Uterus (tissue), 4 donors: ENCODE measurements around the gene MLLT10. TPM values are rescaled to one million over a fixed set of nuclear protein-coding genes. Genes with fewer than 3 reads are reported as not detected.

Experiments used
- DNase-seq, 2 donors: peaks; one replicate each; pipeline ENCODE4 v3.0.0-alpha.2; 2019 to 2020
- H3K27ac ChIP-seq, 2 donors: fragments of 200-600 bp; sonication (generic); 1 replicate in 1 of 2; 2 replicates in 1 of 2; pipeline ENCODE4 v1.5.1; 2016 to 2018
- H3K27me3 ChIP-seq, 2 donors: fragments of 200-600 bp; sonication (generic); one replicate each; pipeline ENCODE4 v1.5.1; 2018 to 2019; ENCODE audit warnings: control low read depth in 1 of 2
- H3K36me3 ChIP-seq, 2 donors: fragments of 200-600 bp; sonication (generic); one replicate each; pipeline ENCODE4 v1.5.1; 2019; ENCODE audit warnings: control low read depth in 1 of 2
- H3K4me1 ChIP-seq, 2 donors: fragments of 200-600 bp; sonication (generic); one replicate each; pipeline ENCODE4 v1.5.1; 2018 to 2019; ENCODE audit warnings: control low read depth in 1 of 2
- H3K4me3 ChIP-seq, 2 donors: fragments of 200-600 bp; sonication (generic); 1 replicate in 1 of 2; 2 replicates in 1 of 2; pipeline ENCODE4 v1.5.1; 2018 to 2019; ENCODE audit warnings: mild to moderate bottlenecking in 1 of 2
- H3K9me3 ChIP-seq, 2 donors: fragments of 200-600 bp; sonication (generic); one replicate each; pipeline ENCODE4 v1.5.1; 2019; ENCODE audit warnings: control low read depth in 1 of 2
- POLR2A ChIP-seq, 2 donors: fragments of 450-650 bp; IDR thresholded peaks; one replicate each; pipeline ENCODE4 v1.6.1; 2016; ENCODE audit warnings: antibody characterized with exemption in 2 of 2, mild to moderate bottlenecking in 1 of 2, moderate library complexity in 1 of 2
- intact Hi-C: fragments of 100-400 bp; cut with DNase I; formaldehyde crosslinking; loops from one replicate; pipeline ENCODE4 v1.15.1; 2023; ENCODE audit warnings: low total_unique reads
- total RNA-seq, 4 donors: library from RNA; depleted of rRNA in 3 of 4; stranded (reverse); fragments of >200 nt in 3 of 4; gene quantifications; one replicate each; pipeline versions ENCODE4 v1.1.0 to v1.2.4, GENCODE V29; 2014 to 2023
- TF ChIP-seq, protein P1 (sequence below), 4 experiments: fragments of 200-600 bp in 2 of 4; fragments of 450-650 bp in 2 of 4; sonication (generic) in 2 of 4; IDR thresholded peaks; one replicate each; pipeline ENCODE4 v1.5.1; 2016 to 2019; ENCODE audit warnings: antibody characterized with exemption in 4 of 4, mild to moderate bottlenecking in 2 of 4, moderate library complexity in 1 of 4
- donor health status: DM: yes; HTN: yes; CAD: no.

The MLLT10 gene
- total RNA-seq, 4 donors from 2014 or later: 34.1 to 71.2 (median 59.8) TPM

DNA sequence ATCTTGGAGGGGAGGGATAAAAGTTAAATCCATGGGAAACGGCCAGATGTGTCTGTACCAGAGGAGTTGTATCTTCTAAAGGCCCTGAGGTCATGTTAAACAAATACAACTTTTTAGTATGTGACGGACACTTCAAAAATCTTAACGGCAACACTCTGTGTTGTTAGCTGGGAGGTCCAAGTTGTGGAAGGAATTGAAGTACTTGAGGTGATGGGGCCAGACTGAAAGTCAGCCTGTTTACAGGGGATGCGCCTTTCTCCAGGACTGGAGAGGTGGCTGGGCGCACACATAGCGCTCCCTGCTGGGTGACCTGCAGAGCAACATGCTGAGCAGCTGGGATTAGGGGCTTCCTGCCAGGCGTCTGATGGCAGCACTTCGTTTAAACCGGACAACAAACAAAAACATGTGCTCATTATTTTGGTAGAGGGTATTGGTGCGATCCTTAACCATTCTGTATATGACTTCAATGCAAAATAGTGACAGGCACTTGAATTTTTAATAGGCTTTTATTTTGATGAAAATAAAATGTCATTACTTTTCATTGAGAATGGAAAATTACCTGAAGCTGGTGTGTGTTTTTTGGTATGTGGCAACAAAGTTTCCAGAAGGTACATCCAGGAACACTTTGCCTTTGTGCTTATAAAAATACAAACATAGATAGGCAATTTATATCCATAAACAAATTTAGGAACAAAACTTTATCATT lies 198.2 kb downstream of the MLLT10 start:
- Histone ChIP-seq H3K9me3 (no peaks in the 10 kb centered on the region), H3K27me3 (no peaks in the 10 kb centered on the region), H3K4me3 (no peak overlapping the region), H3K36me3 (no peaks in the 10 kb centered on the region), H3K4me1 (no peaks in the 10 kb centered on the region), H3K27ac (no peak overlapping the region)
- peak; percentile 60 to 62 for DNase-seq
- TF ChIP-seq, protein P1, sequence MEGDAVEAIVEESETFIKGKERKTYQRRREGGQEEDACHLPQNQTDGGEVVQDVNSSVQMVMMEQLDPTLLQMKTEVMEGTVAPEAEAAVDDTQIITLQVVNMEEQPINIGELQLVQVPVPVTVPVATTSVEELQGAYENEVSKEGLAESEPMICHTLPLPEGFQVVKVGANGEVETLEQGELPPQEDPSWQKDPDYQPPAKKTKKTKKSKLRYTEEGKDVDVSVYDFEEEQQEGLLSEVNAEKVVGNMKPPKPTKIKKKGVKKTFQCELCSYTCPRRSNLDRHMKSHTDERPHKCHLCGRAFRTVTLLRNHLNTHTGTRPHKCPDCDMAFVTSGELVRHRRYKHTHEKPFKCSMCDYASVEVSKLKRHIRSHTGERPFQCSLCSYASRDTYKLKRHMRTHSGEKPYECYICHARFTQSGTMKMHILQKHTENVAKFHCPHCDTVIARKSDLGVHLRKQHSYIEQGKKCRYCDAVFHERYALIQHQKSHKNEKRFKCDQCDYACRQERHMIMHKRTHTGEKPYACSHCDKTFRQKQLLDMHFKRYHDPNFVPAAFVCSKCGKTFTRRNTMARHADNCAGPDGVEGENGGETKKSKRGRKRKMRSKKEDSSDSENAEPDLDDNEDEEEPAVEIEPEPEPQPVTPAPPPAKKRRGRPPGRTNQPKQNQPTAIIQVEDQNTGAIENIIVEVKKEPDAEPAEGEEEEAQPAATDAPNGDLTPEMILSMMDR (IDR thresholded peaks at IDR 0.05): peak; percentile 70 to 80 (median 76)
- TF ChIP-seq POLR2A (IDR thresholded peaks at IDR 0.05): no peak
- intact Hi-C loops: no loop called here

DNA sequence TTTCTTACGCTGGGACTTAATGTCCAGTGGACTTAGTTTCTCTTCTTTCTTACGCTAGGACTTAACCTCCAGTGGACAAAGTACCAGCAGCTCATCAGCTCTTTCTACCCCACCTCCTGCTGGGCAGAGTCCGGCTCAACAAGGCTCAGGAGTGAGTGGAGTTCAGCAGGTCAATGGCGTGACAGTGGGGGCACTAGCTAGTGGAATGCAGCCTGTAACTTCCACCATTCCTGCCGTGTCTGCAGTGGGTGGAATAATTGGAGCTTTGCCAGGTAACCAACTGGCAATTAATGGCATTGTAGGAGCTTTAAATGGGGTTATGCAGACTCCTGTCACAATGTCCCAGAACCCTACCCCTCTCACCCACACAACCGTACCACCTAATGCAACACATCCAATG lies 199.7 kb downstream of the MLLT10 start:
- intact Hi-C loops: no loop called here
- no peaks in the 10 kb centered on the region for H3K36me3 ChIP-seq

DNA sequence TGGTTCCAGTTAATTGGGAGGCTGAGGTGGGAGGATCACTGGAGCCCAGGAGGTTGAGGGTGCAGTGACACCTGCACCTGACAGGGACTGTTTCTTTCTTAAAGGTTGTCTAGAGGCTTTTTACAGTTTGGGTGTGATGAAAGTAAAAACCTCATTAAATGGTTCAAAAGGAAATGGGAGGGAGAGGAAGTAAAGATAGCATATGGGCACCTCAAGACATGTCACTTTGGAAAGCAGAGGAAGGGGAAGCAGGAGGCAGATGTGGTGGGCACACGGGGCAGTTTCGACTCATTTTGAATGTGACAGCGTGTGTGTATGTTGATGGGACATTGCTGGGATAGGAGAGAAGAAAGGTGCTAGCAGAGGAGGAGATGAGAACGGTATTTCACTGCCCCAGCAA lies 203.1 kb downstream of the MLLT10 start:
- no peak for DNase-seq
- intact Hi-C loops: loop anchor here (5.0 kb wide), 1 partner anchor 235 kb away; no protein-coding TSS in a partner anchor
- Histone ChIP-seq H3K4me1 (no peaks in the 10 kb centered on the region), H3K9me3 (no peaks in the 10 kb centered on the region), H3K36me3 (no peaks in the 10 kb centered on the region), H3K27ac (no peak overlapping the region), H3K4me3 (no peak overlapping the region), H3K27me3 (no peaks in the 10 kb centered on the region)
- TF ChIP-seq, protein P1 (IDR thresholded peaks at IDR 0.05): no peak

More for the DNA sequence above, 199.7 kb downstream of the MLLT10 start:
- no peak overlapping the region for H3K4me3 ChIP-seq
- no peaks in the 10 kb centered on the region for H3K4me1 ChIP-seq
- no peak for TF ChIP-seq POLR2A (IDR thresholded peaks at IDR 0.05)
- TF ChIP-seq, protein P1 (IDR thresholded peaks at IDR 0.05): no peak
- no peaks in the 10 kb centered on the region for H3K27me3 ChIP-seq
- H3K27ac ChIP-seq: no peak overlapping the region
- no peaks in the 10 kb centered on the region for H3K9me3 ChIP-seq
- DNase-seq: no peak

- intact Hi-C loops: no loop called here
- H3K36me3 ChIP-seq: no peaks in the 10 kb centered on the region
Observed at GRCh38 chr10:21740989-21741388, 207.0 kb downstream of the MLLT10 start.

More at GRCh38 chr10:21740989-21741388, 207.0 kb downstream of the MLLT10 start:
- Histone ChIP-seq H3K4me3 (no peak overlapping the region), H3K27me3 (no peaks in the 10 kb centered on the region), H3K27ac (no peak overlapping the region), H3K9me3 (no peaks in the 10 kb centered on the region), H3K4me1 (no peaks in the 10 kb centered on the region)
- TF ChIP-seq, protein P1 (IDR thresholded peaks at IDR 0.05): no peak
- TF ChIP-seq POLR2A (IDR thresholded peaks at IDR 0.05): no peak
- no peak for DNase-seq
